HG02588 (cell line): ENCODE data around the gene LCNL1.

Experiments used
- ATAC-seq: cut with Tn5 transposase; IDR thresholded peaks from one replicate; pipeline ENCODE4 v1.9.1; 2021; ENCODE audit warnings: mild to moderate bottlenecking, moderate library complexity; ENCODE audit not compliant: unreplicated experiment

Gene LCNL1

DNA sequence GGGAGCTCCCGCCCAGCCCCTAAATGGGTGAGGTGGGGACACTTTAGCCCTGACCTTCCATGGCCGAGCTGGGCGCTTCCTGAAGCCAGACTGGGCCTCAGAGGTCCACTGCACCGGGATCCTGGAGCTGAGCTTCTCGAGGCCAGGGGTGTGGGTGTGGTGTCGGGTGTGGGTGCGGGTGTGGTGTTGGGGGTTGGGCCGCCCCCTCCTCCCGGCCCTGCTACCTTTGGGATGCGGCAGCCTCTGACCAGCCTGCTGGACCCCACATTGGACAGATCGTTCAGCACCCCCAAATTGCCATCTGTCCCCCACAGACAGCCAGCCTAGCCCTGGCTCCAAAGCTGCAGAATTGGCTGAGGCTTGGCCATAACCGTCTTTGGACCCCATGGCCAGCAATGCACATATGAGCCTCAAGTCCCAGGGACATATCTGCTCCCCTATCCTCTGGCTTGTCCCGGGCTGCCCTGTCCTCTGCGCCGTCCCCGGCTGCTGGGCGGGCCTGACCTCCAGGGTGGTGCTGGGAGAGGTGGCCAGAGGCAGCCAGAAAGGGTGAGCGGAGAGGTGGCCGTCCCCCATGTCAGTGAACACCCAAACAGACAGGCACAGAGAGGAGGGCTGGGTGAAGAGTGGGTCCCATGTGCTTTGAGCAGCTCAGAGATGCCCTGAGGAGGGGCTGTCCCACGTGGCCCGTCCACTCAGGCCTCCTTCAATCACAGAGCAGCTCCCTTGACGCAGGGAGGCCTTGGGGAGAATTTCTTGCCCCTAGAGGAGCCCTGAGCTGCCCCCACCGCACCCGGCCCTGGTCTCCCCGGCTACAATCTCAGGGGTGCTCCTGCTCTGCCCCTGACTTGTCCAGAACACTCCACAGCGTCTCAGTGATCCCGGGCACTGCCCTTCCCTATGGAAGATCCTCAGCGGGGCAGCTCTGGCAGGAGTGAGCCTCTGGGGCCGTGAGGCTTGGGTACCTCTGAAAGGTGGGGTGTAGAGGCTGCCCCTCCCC lies 8.9 kb upstream of the LCNL1 start:
- no peak for ATAC-seq

- ATAC-seq, result no peak
Measured at GRCh38 chr9:136974817-136975535, 7.8 kb upstream of the LCNL1 start.

DNA sequence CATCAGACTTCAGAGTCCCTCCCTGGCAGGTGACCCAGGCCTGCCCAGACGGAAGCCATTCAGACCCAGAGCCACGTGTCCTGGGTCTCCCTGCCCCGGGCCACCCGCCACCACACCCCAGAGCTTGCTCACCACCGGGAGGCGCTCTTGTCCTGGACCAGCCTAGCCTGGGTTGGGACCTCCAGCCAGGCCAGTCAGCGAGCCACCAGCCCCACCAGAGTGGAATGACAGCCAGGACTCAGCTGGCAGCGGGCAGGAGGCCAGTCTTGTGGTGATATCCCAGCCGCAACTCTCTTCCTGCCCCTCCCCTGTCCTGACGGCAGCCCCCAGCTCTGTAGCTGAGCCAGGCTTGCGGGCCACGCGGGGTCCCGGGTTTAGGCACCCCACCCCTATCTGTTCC lies 7.1 kb upstream of the LCNL1 start:
- no peak for ATAC-seq

GRCh38 chr9:136977223-136977622 lies 5.6 kb upstream of the LCNL1 start, which contains the start of gene PTGDS:
Gene PTGDS, plus strand, starts transcription at chr9:136977504. Its CDS starts 75 bp downstream, at chr9:136977579.
- ATAC-seq, result no peak

GRCh38 chr9:136977649-136978072 lies 5.1 kb upstream of the LCNL1 start:
- ATAC-seq, result no peak

DNA sequence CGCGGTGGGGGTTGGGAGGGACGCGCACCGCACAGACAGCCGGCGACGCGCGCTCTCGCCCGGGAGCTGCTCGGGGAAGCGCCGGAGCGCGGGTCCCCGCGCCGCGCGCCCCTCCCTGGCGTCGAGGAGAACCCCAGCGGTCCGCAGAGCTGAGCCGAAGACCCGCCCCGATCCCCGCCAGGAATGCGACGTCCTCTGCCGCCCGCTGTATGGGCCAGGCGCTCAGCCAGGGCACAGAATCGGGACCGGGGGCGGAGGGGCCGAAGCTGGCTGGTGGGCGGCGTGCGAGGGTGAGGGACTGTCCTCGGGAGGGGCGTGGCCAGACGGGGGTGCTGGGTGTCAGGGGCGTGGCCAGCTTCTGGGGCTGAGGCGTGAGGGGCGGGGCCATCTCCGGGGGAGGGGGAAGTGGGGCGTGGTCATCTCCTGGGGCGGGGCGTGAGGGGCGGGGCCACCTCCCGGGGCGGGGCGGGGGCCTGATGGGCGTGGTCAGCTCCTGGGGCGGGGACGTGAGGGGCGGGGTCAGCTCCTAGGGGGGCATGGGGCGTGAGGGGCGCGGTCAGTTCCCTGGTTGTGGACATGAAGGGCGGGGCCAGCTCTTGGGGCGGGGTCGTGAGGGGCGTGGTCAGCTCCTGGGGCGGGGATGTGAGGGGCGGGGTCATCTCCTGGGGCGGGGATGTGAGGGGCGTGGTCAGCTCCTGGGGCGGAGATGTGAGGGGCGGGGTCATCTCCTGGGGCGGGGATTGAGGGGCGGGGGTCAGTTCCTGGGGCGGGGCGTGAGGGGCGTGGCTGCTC lies 4.5 kb upstream of the LCNL1 start:
- no peak for ATAC-seq

DNA sequence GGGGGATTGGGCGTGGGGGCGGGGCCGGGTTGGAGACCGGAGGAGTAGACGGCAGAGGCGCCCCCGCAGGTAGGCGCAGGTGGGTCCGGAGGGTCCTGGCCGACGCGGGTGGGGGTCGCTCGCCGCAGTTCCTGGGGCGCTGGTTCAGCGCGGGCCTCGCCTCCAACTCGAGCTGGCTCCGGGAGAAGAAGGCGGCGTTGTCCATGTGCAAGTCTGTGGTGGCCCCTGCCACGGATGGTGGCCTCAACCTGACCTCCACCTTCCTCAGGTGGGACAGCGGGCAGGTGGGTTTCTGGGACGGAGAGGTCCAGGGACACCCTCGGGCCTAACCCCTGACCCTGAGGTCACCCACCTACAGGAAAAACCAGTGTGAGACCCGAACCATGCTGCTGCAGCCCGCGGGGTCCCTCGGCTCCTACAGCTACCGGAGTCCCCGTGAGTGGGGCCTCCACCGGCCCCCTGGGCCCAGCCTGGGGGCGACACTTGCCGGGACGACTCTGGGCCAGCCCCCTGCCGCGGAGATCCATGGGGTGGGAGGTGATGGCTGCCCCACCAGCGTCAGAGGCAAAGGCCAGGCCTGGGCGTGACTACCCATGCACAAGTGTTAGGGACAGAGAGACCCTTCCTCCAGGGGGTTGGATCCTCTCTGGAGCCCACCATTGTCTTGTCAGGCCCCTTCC lies 3.8 kb upstream of the LCNL1 start:
- no peak for ATAC-seq

DNA sequence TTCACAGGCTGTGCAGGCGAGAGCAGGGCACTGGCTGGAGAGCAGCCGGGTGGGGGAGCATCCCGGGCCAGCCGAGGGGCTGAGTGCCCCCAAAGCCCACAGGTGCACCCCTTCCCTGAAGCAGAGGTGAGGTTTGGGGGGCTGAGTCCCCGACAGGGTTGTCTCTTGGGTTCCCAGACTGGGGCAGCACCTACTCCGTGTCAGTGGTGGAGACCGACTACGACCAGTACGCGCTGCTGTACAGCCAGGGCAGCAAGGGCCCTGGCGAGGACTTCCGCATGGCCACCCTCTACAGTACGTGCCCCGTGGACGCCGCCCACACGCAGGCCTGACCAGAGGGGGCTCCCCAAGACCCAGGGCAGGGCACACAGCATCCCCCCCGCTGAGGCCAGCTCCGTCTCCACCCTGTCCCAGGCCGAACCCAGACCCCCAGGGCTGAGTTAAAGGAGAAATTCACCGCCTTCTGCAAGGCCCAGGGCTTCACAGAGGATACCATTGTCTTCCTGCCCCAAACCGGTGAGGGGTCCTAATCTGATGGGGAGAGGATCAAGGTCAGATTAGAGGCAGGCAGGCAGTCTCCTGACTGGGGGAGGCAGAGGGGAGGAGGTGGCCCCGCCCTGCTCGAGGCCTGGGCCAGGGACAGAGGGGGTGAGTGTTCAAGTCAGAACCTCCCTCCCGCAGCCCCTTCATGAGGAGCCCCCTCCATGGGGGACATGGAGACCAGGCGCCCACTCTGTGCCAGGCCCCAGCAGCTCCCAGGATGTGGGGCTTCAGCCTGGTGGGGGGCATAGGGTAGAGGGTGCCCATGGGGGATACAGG lies 2.8 kb upstream of the LCNL1 start:
- no peak for ATAC-seq

- ATAC-seq, result no peak
Measured at GRCh38 chr9:136980669-136981478, 1.9 kb upstream of the LCNL1 start.

GRCh38 chr9:136981588-136982231 lies 1.1 kb upstream of the LCNL1 start:
- no peak for ATAC-seq

GRCh38 chr9:136983167-136983566 lies 374 bp downstream of the LCNL1 start:
- no peak for ATAC-seq

- no peak for ATAC-seq
Measured at GRCh38 chr9:136983656-136984314, 992 bp downstream of the LCNL1 start.

DNA sequence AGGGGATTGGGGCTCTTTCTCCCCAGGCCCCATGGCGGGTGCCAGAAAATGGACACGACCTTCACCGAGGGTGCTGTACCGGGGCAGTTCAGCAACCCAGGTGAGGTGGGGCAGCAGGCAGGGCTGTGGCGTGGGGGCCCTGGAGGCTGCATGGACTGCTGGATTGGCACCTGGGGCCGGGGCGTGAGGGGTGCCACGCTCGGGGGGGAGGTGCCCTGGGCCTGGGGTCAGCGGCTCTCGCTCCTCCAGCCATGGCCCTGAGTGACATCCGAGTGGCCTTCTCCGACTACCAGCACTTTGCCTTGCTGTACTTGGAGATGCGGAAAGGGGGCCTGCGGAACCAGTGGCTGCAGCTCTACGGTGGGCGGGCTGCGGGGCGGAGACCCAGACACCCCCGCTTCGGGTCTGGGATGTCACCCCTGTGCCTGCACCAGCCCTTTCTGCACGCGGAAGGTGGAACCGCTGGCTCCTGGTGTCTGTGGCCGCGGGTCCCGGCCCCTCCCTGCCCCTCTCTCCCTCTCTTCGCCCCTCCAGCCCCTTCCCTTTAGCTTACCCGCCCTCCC lies 1.8 kb downstream of the LCNL1 start:
- no peak for ATAC-seq

DNA sequence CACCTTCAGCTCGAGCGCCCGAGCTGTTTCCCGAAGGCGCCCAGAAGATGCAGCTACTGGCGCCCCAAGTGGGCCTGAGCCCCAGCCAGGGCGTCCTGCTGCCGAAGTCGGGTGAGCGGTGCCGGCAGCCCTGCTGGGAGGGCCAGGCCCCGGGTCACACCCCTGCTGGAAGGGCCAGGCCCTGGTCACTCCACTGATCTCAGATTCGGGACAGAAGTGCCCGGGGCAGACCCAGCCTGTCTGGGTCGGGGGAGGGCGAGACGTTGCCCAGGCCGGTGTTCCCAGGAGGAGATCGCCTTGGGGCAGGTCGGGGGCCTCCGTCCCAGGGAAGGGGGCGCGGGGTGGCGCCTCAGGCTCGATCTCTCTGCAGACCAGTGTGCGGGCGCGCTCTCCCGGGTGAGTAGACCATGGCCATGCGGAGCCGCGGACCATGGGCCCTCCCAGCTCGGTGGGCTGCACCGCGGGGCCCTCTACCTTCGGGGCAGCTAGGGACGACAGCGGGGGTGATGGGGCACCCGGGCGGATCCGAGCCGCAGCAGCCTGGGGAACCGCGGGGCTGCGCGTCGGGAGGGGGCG lies 2.3 kb downstream of the LCNL1 start:
- ATAC-seq, result no peak

DNA sequence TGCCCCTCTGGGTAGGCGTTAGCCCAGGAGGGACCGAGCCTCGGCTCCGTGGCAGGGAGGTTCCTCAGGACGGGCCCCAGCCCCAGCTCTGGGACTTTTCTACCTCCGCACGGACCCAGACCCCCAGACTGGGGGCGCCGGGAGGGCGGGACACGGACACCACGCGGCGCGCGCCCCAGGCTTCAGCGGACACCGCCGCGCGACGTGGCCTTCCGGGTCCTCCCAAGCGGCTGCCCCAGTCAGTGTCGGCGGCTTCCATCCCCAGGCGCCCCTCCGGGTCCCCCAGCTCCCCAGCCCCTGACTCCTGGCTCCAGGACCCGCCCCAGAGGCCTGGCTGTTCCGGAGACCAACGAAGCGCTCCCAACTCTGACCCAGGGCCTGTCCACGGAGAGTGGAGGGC lies 3.1 kb downstream of the LCNL1 start:
- ATAC-seq, result no peak

DNA sequence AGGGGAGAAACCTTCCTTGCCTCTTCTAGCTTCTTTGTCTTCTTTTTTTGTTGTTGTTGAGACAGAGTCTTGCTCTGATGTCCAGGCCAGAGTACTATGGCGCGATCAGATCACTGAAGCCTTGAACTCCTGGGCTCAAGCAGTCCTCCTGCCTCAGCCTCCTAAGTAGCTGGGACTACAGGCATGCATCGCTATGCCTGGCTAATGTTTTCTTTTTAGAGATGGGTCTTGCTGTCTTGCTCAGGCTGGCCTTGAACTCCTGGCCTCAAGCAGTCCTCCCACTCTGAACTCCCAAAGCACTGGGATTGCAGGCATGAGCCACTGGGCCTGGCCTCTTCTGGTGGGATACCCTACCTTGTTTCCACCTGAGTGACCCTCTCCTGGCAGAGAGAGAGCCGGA lies 6.1 kb downstream of the LCNL1 start:
- ATAC-seq, result no peak

- ATAC-seq, result no peak
Measured at GRCh38 chr9:136990242-136990911, 7.6 kb downstream of the LCNL1 start.
